Measurements from ENCODE around the gene MYLK2. TPM values are rescaled to one million over a fixed set of nuclear protein-coding genes. Genes with fewer than 3 reads are reported as not detected.

The MYLK2 gene
- total and polyA plus RNA-seq, 12 donors, result 0.06 to 2.1 (median 0.24) TPM; not detected in 2

DNA sequence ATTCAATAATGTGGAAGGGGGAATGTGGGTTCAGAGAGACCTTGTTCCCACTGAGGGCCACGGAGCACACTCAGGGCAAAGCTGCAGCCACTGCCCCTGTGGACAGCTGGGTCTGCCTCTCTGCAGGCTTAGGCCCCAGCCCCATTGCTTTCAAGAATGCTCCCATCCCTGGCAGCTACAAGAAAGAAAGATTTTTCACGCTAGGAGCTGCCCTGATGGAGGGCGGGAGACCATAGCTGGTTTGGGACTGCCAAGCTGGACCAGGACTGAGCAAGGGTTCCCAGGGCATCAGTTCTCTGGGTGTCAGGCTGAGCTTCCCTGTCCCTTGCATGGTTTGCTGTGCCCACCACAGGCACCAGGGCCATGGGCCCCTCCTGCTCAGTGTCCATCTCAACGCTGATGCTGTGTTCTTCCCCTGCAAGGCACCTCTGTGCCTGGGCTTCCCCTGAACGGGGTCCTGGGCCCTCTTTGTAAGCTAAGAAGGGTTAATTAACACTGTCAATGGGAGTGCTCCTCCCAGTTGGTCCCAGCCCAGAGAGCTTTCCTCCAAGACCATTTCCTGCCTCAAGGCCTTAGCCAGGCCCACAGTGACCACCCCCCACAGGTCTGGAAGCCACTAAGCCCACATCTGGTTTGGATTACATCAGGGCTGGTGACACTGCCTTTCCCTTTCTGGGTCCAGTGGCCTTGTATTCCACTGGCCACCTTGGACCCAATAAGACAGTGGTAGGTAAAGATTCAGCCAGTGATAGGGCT, 17.9 kb downstream of the MYLK2 start:
- peak overlapping the region in 9 of 10 donors; percentile 24 to 91 (median 70) for H3K27ac ChIP-seq
- no peaks in the 10 kb centered on the region for H3K36me3 ChIP-seq
- DNase-seq (no peak), ATAC-seq (peak in 6 of 8 donors; percentile 15 to 46 (median 34))
- no peak overlapping the region for H3K4me3 ChIP-seq
- peaks cover 0 to 9% (median 0%) of the 10 kb centered on the region in 7 donors for H3K27me3 ChIP-seq
- WGBS, 2 donors, result 67 to 72% methylated on average over 5 of the region's 5 CpGs
- peaks cover 20 to 87% (median 50%) of the 10 kb centered on the region in 9 donors for H3K4me1 ChIP-seq
- intact Hi-C loops (cut with DNase I), result no loop called here
- H3K9me3 ChIP-seq, result no peaks in the 10 kb centered on the region
- TF ChIP-seq, protein P1, sequence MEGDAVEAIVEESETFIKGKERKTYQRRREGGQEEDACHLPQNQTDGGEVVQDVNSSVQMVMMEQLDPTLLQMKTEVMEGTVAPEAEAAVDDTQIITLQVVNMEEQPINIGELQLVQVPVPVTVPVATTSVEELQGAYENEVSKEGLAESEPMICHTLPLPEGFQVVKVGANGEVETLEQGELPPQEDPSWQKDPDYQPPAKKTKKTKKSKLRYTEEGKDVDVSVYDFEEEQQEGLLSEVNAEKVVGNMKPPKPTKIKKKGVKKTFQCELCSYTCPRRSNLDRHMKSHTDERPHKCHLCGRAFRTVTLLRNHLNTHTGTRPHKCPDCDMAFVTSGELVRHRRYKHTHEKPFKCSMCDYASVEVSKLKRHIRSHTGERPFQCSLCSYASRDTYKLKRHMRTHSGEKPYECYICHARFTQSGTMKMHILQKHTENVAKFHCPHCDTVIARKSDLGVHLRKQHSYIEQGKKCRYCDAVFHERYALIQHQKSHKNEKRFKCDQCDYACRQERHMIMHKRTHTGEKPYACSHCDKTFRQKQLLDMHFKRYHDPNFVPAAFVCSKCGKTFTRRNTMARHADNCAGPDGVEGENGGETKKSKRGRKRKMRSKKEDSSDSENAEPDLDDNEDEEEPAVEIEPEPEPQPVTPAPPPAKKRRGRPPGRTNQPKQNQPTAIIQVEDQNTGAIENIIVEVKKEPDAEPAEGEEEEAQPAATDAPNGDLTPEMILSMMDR (IDR thresholded peaks at IDR 0.05), result no peak

DNA sequence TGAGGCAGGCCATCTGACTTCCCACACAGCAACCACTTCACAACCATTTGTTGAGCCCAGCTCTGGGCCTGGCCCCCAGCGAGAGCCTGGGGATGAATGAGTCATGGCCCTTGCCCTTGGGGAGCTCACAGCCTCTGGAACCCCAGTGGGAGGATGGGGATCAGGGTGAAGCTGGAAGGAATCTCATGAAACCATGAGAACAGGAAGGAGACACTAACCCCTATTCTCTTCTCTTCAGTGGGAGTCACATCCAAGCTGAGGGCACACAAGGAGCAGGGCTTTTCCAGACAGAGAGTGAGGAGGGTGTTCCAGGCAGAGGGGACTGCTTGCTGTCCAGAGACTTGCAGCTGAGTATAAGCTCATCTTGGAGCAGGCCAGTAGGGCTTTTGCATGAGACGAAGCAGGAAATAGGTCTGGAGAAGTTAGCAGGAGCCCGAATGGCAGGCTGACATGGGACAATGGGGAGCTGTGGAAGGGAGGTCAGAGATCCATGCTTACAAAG, 18.8 kb downstream of the MYLK2 start:
- Histone ChIP-seq H3K27ac (peak overlapping the region in 8 of 10 donors; percentile 44 to 91 (median 70)), H3K4me3 (no peak overlapping the region), H3K4me1 (peaks cover 22 to 94% (median 59%) of the 10 kb centered on the region in 9 donors), H3K27me3 (peaks cover 0 to 9% (median 0%) of the 10 kb centered on the region in 7 donors), H3K36me3 (no peaks in the 10 kb centered on the region), H3K9me3 (no peaks in the 10 kb centered on the region)
- intact Hi-C loops (cut with DNase I), result no loop called here
- TF ChIP-seq, protein P1 (IDR thresholded peaks at IDR 0.05), result no peak
- ATAC-seq (peak in 3 of 8 donors; percentile 3 to 10 (median 9)), DNase-seq (no peak)
- WGBS, 2 donors, result 48 to 58% methylated on average over 3 of the region's 3 CpGs

DNA sequence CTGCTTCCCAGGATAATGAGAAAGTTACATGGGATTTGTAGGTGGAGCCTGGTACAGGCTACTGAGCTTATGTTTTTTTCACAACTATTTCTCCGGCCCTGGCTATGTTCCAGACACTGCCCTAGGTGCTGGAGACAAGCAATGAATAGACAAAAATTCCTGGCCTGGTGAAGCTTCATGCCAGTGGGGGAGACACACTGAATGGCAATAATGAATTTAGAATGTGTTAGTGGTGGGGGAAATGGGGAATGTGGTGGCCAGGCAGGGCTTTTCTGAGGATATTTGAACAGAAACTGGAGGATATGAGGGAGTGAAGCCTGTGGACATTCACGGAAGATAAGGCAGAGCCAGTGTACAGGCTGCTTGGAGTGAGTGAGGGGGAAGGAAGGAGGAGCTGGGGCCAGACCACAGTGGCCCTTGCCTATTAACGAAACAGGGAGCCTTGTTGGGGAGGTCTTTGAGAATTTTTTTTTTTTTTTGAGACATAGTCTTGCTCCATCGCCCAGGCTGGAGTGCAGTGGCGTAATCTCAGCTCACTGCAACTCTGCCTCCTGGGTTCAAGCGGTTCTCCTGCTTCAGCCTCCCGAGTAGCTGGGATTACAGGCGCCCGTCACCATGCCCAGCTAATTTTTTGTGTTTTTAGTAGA, 19.6 kb downstream of the MYLK2 start:
- ATAC-seq (no peak), DNase-seq (no peak)
- Histone ChIP-seq H3K27me3 (peaks cover 0 to 9% (median 0%) of the 10 kb centered on the region in 7 donors), H3K27ac (peak overlapping the region in 7 of 10 donors; percentile 64 to 91 (median 71)), H3K4me1 (peaks cover 22 to 94% (median 56%) of the 10 kb centered on the region in 9 donors), H3K36me3 (no peaks in the 10 kb centered on the region), H3K4me3 (no peak overlapping the region), H3K9me3 (no peaks in the 10 kb centered on the region)
- intact Hi-C loops (cut with DNase I), result no loop called here
- TF ChIP-seq, protein P1 (IDR thresholded peaks at IDR 0.05), result no peak
- 76 to 83% methylated on average over 9 of the region's 9 CpGs for WGBS, 2 donors

DNA sequence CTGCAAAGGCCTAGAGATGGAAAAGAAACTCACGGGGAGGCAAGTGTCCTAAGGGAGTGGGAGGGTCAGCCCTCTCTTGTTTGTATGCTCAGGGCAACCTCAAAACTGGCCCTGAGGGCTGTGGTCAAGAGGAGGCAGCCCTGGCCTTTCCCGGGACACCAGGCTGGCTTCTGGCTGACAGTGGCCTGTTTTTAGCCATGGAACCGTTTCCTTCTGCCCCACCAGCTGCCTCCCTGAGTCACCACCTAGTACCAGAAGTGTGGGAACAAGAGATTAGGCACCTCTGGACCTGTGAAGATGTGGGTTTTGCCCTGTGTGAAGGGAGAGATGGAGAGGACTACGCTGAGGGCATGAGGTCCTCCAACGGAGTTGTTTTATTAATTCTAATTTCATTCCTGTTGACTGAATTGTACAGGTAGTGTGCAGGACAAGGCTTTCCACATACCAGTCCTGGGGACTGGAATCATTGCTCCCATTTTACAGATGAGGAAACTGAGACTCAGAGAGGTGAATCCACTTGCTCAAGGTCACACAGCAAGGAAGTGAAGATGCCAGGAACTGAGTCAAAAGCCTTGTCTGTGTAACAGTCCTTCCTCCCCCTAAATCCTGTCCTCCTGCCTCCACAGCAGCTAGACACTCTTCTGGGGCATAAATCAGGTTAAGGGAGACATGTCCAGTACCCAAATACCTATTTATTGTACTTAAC, 20.8 kb downstream of the MYLK2 start:
- Histone ChIP-seq H3K27me3 (peaks cover 0 to 5% (median 0%) of the 10 kb centered on the region in 7 donors), H3K4me1 (peaks cover 22 to 89% (median 56%) of the 10 kb centered on the region in 9 donors), H3K36me3 (no peaks in the 10 kb centered on the region), H3K9me3 (no peaks in the 10 kb centered on the region), H3K27ac (peak overlapping the region in 4 of 10 donors; percentile 74 to 91 (median 88)), H3K4me3 (no peak overlapping the region)
- TF ChIP-seq, protein P1 (IDR thresholded peaks at IDR 0.05), result no peak
- ATAC-seq (no peak), DNase-seq (no peak)
- intact Hi-C loops (cut with DNase I), result loop anchor here in 1 of 10 donors (10.0 kb wide), 1 partner anchor 245 kb away; no protein-coding TSS in a partner anchor
- WGBS, 2 donors, result 72 to 85% methylated on average over 5 of the region's 5 CpGs

All from heart right ventricle (tissue), 16 donors.